LHCN-M2 (cell line): ENCODE results near the gene GREM1. TPM values are rescaled to one million over a fixed set of nuclear protein-coding genes. Genes with fewer than 3 reads are reported as not detected.
A peak's percentile ranks its signal among the peaks of the same experiment; 100 is the strongest.

Experiments used
- DNase-seq: peaks from one replicate; pipeline ENCODE4 v3.0.0-alpha.2; 2012; ENCODE audit warnings: low read depth
- total RNA-seq: library from RNA; depleted of rRNA; stranded (reverse); fragments of >200 nt; gene quantifications from 2 replicates; pipeline ENCODE4 v1.2.3, GENCODE V29; 2014; rRNA removed

Gene GREM1
- total RNA-seq, 1 experiment from 2014 or later = 123 TPM

GRCh38 chr15:32781781-32782180 lies 64.0 kb downstream of the GREM1 start:
- DNase-seq = no peak

- peak; percentile 13 for DNase-seq
Observed at GRCh38 chr15:32784581-32784980, 66.8 kb downstream of the GREM1 start.

DNA sequence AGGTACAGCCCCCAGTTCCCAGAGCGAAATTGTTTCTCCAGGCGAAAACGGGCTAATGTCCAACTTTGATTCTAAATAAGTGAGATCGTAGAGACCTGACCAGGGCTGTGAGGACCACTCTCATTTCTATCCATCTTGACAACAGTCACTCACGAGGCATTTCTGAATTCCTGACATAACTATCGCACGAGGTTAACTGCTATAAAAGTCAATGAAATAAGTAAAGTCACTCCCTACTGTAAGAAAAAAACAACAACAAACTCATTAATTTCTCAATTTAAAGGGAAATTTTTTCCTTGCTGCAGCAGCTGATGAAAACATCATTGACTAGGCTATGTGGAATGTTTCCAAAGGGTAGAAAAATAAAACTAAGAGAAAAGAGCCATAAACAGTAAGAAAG lies 69.1 kb downstream of the GREM1 start:
- DNase-seq = no peak

- no peak for DNase-seq
Observed at GRCh38 chr15:32787949-32788348, 70.1 kb downstream of the GREM1 start.

- DNase-seq = peak; percentile 49
Observed at GRCh38 chr15:32790352-32790999, 72.7 kb downstream of the GREM1 start.

- no peak for DNase-seq
Observed at GRCh38 chr15:32792436-32792835, 74.6 kb downstream of the GREM1 start.

Other genes with a start within 250 kb of the GREM1 start
- gene GOLGA8N, start 124.5 kb upstream of the GREM1 start, total RNA-seq = 2.6 and 2.8 TPM in 2 replicates
- gene ARHGAP11A, start 102.5 kb upstream of the GREM1 start, total RNA-seq = 61.6 and 65.3 TPM in 2 replicates
- 1.2 and 2.8 TPM in 2 replicates for gene SCG5, start 76.3 kb upstream of the GREM1 start, total RNA-seq